ENCODE measurements around the gene ZNF598. TPM values are rescaled to one million over a fixed set of nuclear protein-coding genes. Genes with fewer than 3 reads are reported as not detected.

The ZNF598 gene
- total RNA-seq, 6 experiments from 2014 or later, result 37.1 to 48.1 (median 40.7) TPM

GRCh38 chr16:1991135-1991551 is 18.5 kb downstream of the ZNF598 start:
- H3K36me3 Mint-ChIP-seq (ENCODE audit: low read depth), result peaks cover 10% of the 10 kb centered on the region; the same call in 1 of the 2 replicates
- H3K27ac Mint-ChIP-seq, result no peak overlapping the region
- H3K4me3 Mint-ChIP-seq, result no peak overlapping the region
- peaks cover 10% of the 10 kb centered on the region; the same call in 1 of the 2 replicates for H3K27me3 Mint-ChIP-seq (ENCODE audit: insufficient read depth)
- H3K4me1 Mint-ChIP-seq (ENCODE audit: low read depth), result no peaks in the 10 kb centered on the region
- no peak for TF ChIP-seq CTCF (IDR thresholded peaks at IDR 0.05)
- no peak for DNase-seq
- no peaks in the 10 kb centered on the region for H3K9me3 Mint-ChIP-seq

GRCh38 chr16:1990351-1991134 is 19.1 kb downstream of the ZNF598 start:
- H3K4me3 Mint-ChIP-seq, result no peak overlapping the region
- TF ChIP-seq CTCF (IDR thresholded peaks at IDR 0.05), result no peak
- H3K27me3 Mint-ChIP-seq (ENCODE audit: insufficient read depth), result peaks cover 10% of the 10 kb centered on the region; the same call in 1 of the 2 replicates
- DNase-seq, result no peak
- no peak overlapping the region for H3K27ac Mint-ChIP-seq
- H3K36me3 Mint-ChIP-seq (ENCODE audit: low read depth), result peaks cover 9% of the 10 kb centered on the region; the same call in 1 of the 2 replicates
- H3K4me1 Mint-ChIP-seq (ENCODE audit: low read depth), result no peaks in the 10 kb centered on the region
- no peaks in the 10 kb centered on the region for H3K9me3 Mint-ChIP-seq

GRCh38 chr16:1990101-1990350 is 19.6 kb downstream of the ZNF598 start:
- Mint-ChIP-seq H3K9me3 (no peaks in the 10 kb centered on the region), H3K27me3 (ENCODE audit: insufficient read depth) (peaks cover 10% of the 10 kb centered on the region; the same call in 1 of the 2 replicates), H3K4me3 (no peak overlapping the region), H3K36me3 (ENCODE audit: low read depth) (0 out of 2 replicates have a peak, but pooled peaks cover 5% of the 10 kb centered on the region), H3K4me1 (ENCODE audit: low read depth) (peaks cover 4% of the 10 kb centered on the region), H3K27ac (no peak overlapping the region)
- no peak for TF ChIP-seq CTCF (IDR thresholded peaks at IDR 0.05)
- DNase-seq, result no peak

GRCh38 chr16:1989209-1990100 is 20.2 kb downstream of the ZNF598 start, which contains the start of gene SYNGR3:
Gene SYNGR3, plus strand, starts transcription at chr16:1989970. Its CDS starts 133 bp downstream, at chr16:1990103.
- no peak within 1 kb of the TSS for H3K27ac Mint-ChIP-seq
- no peak for TF ChIP-seq CTCF (IDR thresholded peaks at IDR 0.05)
- 0 out of 2 replicates have a peak, but pooled peaks cover 5% of the 10 kb centered on the region for H3K36me3 Mint-ChIP-seq (ENCODE audit: low read depth)
- peaks cover 10% of the 10 kb centered on the region for H3K4me1 Mint-ChIP-seq (ENCODE audit: low read depth)
- no peak within 1 kb of the TSS; the same call in 1 of the 2 replicates for H3K4me3 Mint-ChIP-seq
- H3K27me3 Mint-ChIP-seq (ENCODE audit: insufficient read depth), result peaks cover 13% of the 10 kb centered on the region
- DNase-seq, result no peak
- H3K9me3 Mint-ChIP-seq, result no peaks in the 10 kb centered on the region

- no peak overlapping the region for H3K4me3 Mint-ChIP-seq
- no peak for DNase-seq
Measured at GRCh38 chr16:1987198-1987597, 22.4 kb downstream of the ZNF598 start.

More at GRCh38 chr16:1987198-1987597, 22.4 kb downstream of the ZNF598 start:
- Mint-ChIP-seq H3K27ac (no peak overlapping the region), H3K36me3 (ENCODE audit: low read depth) (0 out of 2 replicates have a peak, but pooled peaks cover 5% of the 10 kb centered on the region), H3K9me3 (no peaks in the 10 kb centered on the region), H3K4me1 (ENCODE audit: low read depth) (peaks cover 16% of the 10 kb centered on the region), H3K27me3 (ENCODE audit: insufficient read depth) (peaks cover 16% of the 10 kb centered on the region)
- no peak for TF ChIP-seq CTCF (IDR thresholded peaks at IDR 0.05)
